ENCODE results near the gene PRIMA1.

PRIMA1 gene

GRCh38 chr14:93727917-93728650 is 60.2 kb downstream of the PRIMA1 start:
- DNase-seq = no peak

- DNase-seq = no peak
These were observed 61.1 kb downstream of the PRIMA1 start for GRCh38 chr14:93727039-93727740.

GRCh38 chr14:93725993-93726392 is 62.3 kb downstream of the PRIMA1 start:
- no peak for DNase-seq

DNA sequence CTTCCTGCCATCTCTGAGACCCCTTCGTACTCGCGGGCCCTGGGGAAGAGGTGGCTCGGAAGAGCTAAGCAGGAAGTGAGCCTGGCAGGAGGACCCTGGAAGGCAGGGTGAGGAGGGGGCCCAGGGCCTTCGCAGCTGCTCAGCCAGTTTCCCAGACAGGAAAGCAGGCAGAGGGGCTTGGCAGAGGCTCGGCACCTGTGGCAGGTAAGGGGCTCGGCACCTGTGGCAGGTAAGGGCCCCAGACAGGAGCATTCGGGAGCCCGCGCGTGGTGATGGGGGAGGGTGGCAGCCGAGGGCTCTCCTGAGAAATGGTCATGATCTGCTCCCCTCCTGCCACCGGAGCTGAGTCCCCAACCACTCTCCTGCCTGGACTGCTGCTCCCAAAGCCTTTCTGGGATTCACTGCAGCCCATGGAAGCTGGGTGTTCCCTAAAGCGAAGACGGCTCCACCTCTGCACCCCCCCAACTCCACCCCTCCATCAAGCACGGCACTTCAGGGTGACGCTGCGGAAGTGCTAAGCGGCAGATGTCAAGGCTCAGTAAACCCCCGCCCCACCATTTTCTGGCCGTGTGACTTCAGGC is 63.2 kb downstream of the PRIMA1 start:
- DNase-seq = no peak

GRCh38 chr14:93723001-93723400 is 65.3 kb downstream of the PRIMA1 start:
- no peak for DNase-seq

GRCh38 chr14:93720981-93721483 is 67.3 kb downstream of the PRIMA1 start:
- no peak for DNase-seq

GRCh38 chr14:93720076-93720815 is 68.0 kb downstream of the PRIMA1 start:
- no peak for DNase-seq

DNA sequence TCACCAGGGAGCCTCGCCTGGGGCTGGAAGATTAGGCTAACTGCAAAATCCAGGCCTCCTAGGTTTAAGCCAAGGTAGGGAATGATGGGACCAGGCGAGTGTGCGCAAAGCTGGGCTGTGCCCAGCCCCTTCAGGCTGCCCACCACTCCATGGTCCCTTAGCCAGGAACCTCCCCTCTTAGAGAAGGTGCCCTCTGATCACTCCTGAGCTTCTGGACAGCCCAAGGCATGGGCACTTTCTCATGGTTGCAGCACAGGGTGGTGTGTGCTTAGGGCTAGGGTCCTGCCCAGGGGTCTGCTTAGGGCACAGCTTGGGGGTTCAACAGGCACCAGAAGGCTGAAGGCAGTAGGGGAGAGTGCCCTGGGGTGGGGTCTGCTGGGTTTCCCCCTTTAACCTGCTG is 69.0 kb downstream of the PRIMA1 start:
- no peak for DNase-seq

DNA sequence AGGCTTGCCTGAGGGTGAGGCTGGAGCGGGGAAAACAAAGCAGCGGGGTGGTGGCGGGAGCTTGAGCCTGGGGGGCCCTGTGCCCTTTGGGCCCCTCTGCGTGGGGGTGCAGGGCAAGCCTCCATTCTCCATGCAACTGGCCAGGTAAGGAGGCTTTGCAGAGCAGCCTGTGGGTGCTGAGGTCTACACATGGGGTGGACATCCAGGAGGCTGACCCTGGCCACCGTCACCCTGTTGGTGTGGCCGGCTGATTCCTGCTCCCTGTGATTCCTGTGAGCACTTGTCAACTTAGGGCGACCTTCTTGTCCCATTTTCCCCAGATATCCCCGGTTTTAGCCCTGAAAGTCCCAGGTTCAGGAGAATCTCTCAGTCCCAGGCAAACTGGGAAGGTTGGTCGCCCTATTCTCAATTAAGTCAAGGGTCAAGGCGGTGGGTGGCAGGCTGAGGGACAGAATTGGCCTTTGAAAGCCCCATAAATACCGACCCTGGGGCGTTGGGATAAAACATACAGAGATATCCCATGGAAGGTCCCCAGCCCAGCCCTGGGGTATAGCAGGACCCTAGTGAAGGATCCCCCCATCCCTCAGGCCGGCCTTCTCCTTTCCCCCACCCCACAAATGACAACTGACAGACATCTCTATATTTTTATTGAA is 70.5 kb downstream of the PRIMA1 start:
- no peak for DNase-seq

GRCh38 chr14:93716746-93717667 is 71.3 kb downstream of the PRIMA1 start:
- no peak for DNase-seq

GRCh38 chr14:93716002-93716745 is 72.1 kb downstream of the PRIMA1 start:
- DNase-seq = no peak

DNA sequence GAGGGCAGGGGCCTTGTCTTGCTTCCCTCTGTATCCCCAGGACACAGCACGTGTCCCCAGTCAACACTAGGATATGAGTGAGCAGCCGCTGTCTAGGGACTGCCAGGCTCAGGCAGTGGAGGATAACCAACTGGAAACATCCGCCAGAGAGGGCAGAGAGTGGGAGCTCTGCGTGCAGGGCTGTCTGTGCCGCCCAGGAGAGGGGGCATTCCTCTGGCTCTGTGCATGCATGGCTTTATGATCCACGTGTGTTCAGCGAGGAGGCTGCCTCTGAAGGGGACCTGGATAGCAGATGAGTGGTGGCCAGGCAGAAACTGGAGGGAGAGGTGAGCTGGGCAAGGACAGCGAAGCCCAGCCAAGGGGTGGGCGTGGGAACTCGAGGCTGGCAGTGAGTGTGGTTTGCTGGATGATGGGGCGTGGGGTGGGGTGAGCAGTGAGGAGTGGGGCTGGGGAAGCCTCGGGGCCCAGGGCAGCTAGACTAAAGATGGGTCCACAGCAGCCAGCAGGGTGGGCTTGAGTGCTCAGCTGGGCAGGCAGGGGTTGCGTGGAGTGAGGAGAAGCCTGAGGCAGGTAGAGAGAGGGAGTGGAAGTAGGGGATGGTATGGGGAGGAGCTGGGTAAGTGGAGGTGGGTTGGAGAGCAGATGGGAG is 72.9 kb downstream of the PRIMA1 start:
- no peak for DNase-seq

DNA sequence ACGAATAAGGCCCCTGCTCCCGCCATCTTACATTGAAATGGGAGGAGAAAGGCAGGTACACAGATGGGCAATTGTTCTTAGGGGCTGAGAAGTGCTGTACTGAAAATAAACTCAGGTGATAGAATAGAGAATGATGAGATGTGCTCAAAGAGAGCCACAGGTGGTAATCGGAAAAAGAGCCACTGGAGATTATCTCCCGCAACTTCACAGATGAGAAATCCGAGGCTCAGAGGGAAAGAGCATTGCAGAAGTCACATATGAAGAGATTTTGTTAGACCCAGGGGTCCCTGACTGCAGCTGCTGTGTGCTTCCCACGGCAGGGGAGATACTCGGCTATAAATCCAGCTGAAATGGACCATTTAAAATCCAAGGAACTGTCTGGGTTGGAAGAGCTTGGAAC is 73.7 kb downstream of the PRIMA1 start:
- no peak for DNase-seq

DNA sequence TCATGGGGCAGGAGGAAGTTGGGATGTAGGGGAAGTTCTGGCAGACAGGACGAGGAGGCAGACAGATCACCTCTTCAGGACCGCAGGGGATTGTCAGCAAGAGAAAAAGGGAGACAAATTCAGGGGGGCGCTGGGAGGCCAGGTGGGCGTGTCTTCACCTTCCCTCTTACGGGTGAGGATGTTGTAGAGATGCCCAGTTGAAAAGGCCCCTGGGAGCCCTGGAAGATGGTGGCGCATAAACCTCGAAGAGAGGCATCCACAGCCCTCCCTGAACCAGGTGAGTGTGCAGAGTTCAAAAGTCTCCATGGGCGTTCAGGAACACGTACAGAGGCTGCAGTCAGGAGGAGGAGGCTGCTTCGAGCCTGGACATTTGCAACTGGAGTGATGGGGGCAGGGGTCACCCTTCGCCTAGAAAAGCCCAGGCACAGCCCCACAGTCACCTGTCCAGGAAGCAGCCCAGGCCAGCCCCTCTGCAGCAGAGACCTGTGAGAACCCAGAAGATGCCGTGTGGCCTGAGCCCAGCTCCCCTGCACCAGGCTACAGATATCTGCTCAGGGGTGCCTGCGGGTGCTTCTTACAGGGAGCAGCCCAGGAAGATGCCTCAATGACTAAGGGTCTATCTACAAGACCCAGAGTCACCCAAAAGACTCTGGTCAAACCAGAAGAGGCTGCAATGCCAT is 74.4 kb downstream of the PRIMA1 start:
- DNase-seq = no peak

DNA sequence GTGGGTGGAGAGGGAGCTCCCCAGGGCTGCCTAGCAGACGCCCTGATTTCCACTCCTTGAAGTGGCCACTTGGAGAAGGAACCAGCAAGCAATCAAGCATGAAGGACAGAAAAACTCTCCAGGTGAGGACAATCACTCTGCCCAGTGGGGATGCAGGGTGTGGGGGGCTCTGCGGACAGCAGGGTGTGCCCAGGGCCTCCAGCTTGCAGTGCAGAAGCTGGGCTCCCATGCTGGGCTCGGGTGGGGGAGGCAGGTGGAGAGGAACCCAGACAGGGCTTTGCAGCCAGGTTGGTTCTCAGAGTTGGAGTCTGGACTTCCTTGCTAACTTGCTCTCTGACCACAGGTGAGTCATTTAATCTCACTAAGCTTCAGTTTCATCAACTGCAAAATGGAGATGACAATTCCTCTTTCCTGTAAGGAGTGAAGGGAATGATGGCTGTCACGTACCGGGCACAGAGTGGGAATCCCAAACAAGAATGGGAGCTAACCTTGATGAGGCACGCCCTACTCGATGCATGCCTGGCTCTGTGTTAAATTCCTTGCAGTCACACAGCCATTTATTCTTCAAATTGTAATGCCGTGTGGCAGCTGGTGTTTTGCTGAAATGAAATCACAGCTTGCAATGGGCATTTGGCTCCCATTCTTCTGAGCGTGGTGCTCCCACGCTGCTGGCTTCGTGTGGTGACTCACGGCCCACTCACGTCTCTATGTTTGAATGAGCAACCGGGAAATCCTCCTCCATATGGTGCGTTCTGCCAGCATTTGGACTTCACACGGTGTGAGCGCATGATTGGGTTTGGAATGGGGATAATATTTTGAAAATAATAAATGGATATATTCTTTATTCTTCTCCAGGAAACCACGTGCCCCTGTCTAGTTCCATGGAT is 75.2 kb downstream of the PRIMA1 start:
- no peak for DNase-seq

DNA sequence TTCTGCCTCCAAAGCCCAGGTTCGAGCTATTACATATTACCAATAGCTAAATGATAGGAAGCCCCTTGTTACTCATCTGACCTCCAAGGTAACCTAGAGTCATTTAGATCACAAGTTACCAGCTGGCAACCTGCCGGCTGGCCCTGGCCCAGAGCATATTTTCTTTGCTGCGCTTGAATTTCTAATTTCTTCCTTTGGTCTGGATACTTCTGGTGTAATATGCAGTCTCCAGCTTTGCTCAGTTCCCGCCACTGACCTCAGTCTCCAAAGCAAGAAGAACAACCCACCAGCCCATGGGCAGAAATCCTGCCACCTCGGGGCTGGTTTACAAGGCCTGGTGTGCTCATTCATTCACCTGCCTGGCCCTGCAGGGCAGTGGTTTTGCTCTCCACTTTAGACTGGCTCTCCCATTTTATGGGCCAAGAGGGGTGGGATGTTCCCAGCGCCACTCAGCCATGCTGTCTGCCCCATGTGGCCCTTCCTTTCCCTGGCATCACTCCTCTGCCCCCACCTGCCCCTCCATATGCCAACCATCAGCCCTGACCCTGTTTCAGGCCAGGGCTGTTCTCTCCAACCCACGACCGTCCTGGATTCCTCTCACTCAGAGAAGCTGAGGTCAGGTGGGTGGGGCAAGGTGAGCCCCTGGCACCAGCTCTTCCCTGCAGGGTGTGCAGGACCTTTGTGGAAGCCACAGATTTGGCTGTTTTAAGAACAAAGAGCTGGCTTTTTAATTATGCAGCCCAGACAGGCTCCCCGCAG is 76.0 kb downstream of the PRIMA1 start:
- no peak for DNase-seq

GRCh38 chr14:93709249-93709648 is 79.0 kb downstream of the PRIMA1 start:
- no peak for DNase-seq

- DNase-seq = no peak
These were observed 79.5 kb downstream of the PRIMA1 start for GRCh38 chr14:93708800-93709199.
